HG03378 (cell line): ENCODE results near the gene TJP2.

Experiments used
- ATAC-seq: cut with Tn5 transposase; IDR thresholded peaks from one replicate; pipeline ENCODE4 v1.9.1; 2021; ENCODE audit warnings: mild to moderate bottlenecking, moderate library complexity; ENCODE audit not compliant: unreplicated experiment

Gene TJP2

DNA sequence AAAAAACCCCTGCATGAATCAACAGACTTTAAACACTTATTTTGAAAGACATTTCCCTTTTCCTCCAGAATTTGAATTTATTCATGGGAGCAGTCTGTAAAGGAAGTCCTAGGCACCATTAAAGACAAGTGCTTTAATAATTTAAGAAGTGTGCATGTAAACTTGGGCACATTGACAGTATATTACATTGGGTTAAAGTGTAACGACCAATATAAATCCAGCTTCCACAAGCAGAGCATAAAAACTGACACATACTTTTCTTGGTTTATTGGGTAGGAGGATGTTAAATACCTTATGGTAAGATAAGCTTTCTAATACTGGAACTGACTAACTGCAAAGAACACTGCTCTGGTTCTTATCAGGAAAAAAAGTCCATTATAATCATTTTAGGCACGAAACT lies 149.8 kb downstream of the TJP2 start:
- ATAC-seq = no peak
